ENCODE measurements around the gene SIK2. TPM values are rescaled to one million over a fixed set of nuclear protein-coding genes. Genes with fewer than 3 reads are reported as not detected.

Gene SIK2
- total and polyA plus RNA-seq, 2 donors (not counting 1 experiment from before 2014, with no cell fraction given): 4.9 to 21.8 TPM

DNA sequence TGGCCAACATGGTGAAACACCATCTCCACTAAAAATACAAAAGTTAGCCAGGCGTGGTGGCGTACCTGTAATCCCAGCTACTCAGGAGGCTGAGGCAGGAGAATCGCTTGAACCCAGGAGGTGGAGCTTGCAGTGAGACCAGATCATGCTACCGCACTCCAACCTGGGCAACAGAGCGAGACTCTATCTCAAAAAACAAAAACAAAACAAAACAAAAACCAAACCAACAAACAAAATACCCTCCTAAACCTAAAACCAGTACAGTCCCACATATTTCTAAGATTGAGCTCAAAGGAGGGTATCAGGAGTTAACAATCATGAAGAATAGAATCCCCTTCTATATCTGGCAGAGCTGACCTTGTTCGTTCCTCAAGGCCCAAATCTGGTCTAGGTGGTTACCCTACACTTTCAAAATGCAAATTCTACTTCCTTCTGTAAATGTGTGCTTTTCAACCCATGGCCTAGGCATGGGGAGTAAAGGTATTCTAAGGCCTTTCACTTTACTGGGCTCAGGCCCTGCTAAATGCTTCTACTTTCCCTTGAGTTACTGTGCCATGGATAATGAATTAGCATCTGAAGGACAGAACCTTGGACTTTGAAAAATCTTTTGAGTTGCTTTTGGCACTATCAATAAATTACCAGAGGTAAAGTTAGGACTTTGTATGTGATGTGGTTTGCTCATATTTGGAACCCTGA lies 174.3 kb downstream of the SIK2 start:
- Mint-ChIP-seq H3K9me3 (ENCODE audit: insufficient read depth) (no peaks in the 10 kb centered on the region), H3K27me3 (no peaks in the 10 kb centered on the region), H3K4me1 (peaks cover 23% of the 10 kb centered on the region), H3K27ac (peak overlapping the region; percentile 91), H3K4me3 (peak overlapping the region; percentile 82)
- DNase-seq (peak; percentile 83), ATAC-seq (ENCODE audit: low read depth) (peak; percentile 97)
- intact Hi-C loops (cut with micrococcal nuclease): loop anchor here (1.0 to 2.0 kb wide), 7 partner anchors 10 to 494 kb away; partner anchors contain the start of genes PPP2R1B and SIK2
- no peaks in the 10 kb centered on the region for H3K79me2 ChIP-seq (ENCODE audit: control insufficient read depth, insufficient read depth, low read length)
- WGBS (ENCODE audit: insufficient coverage): 42% methylated on average over 4 of the region's 6 CpGs
- no peaks in the 10 kb centered on the region for H3K36me3 ChIP-seq (replicated peaks in 1 of 2; ENCODE audit: control extremely low read depth in 1 of 2, control insufficient read depth in 1 of 2, extremely low read depth in 1 of 2, insufficient read depth in 2 of 2, low read length in 1 of 2)
- H3K9ac ChIP-seq (ENCODE audit: low read length): peak overlapping the region; percentile 41
- CTCF ChIA-PET: interaction anchor here (0.9 to 6.3 kb wide), 34 partner anchors 10 to 494 kb away, joined by 3 to 151 read pairs (median 6); partner anchors contain the start of genes ALG9, PPP2R1B and SIK2
- H3K4me3 ChIP-seq (ENCODE audit: control extremely low read depth in 1 of 5, extremely low read depth in 1 of 5, insufficient read depth in 1 of 5, low read depth in 2 of 5, low read length in 4 of 5): peak overlapping the region in 1 of 5 experiments; percentile 32
- H4K20me1 ChIP-seq (ENCODE audit: control insufficient read depth, insufficient read depth, low read length, poor library complexity, severe bottlenecking): no peaks in the 10 kb centered on the region
- POLR2A ChIA-PET: interaction anchor here (1.1 to 1.5 kb wide), 2 partner anchors 11 to 174 kb away, joined by 3 to 6 read pairs; partner anchors contain the start of genes PPP2R1B and SIK2
- H3K27ac ChIP-seq (ENCODE audit: low read length in 2 of 2): peak overlapping the region; percentile 63 to 76
- H3K9me3 ChIP-seq (ENCODE audit: control extremely low read depth in 1 of 3, control insufficient read depth in 2 of 3, insufficient read depth in 1 of 3, low read length in 2 of 3): no peaks in the 10 kb centered on the region
- no peaks in the 10 kb centered on the region for H3K27me3 ChIP-seq (replicated peaks in 1 of 4; ENCODE audit: control extremely low read depth in 1 of 4, control insufficient read depth in 3 of 4, insufficient read depth in 4 of 4, low read length in 3 of 4)
- TF ChIP-seq EZH2 (IDR thresholded peaks at IDR 0.05; ENCODE audit: borderline replicate concordance, insufficient read depth, low read depth, low read length, poor library complexity, severe bottlenecking) (no peak), CTCF (IDR thresholded peaks at IDR 0.05) (no peak)
- H2AFZ ChIP-seq (ENCODE audit: insufficient read depth, low read depth, low read length, poor library complexity, severe bottlenecking): peak overlapping the region; percentile 40
- peaks cover 17 to 21% of the 10 kb centered on the region in 2 donors for H3K4me1 ChIP-seq (ENCODE audit: control insufficient read depth in 2 of 2, insufficient read depth in 2 of 2, low read length in 2 of 2)
- H3K4me2 ChIP-seq (replicated peaks; ENCODE audit: low read depth, low read length, poor library complexity, severe bottlenecking): peak overlapping the region; percentile 69
